ENCODE results near the gene ADRA2B. TPM values are rescaled to one million over a fixed set of nuclear protein-coding genes. Genes with fewer than 3 reads are reported as not detected.
A peak's percentile ranks its signal among the peaks of the same experiment; 100 is the strongest.

The ADRA2B gene
- total RNA-seq, 2 donors from 2014 or later, result 0.47 to 1.4 TPM

DNA sequence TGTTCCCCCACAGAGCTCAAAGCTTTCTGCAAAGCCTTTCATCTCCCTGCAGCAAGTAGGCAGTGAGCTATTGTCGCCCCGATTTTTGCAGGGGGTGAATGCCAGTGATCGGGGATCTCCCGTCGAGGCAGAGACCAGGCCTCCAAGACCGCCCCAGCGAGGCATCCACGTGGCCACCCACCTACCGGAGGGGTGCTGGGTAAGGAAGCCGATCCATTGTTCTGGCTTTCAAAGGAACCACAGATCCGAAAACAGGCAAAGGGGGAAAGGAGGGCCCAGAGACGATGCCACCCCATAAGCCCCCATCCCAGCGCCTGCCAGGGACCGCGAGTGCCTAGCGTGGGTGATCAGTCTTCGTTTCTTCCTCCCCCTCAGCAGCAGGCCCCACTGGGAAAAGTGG, 2.4 kb downstream of the ADRA2B start:
- no peak overlapping the region for H3K27ac ChIP-seq
- TF ChIP-seq CTCF (IDR thresholded peaks at IDR 0.05), result no peak
- peaks cover 3 to 6% of the 10 kb centered on the region in 2 donors for H3K27me3 ChIP-seq
- peak overlapping the region in 1 of 2 donors; percentile 70 for H3K4me3 ChIP-seq
- H3K4me1 ChIP-seq, result peaks cover 0 to 32% of the 10 kb centered on the region in 2 donors
- H3K36me3 ChIP-seq, result no peaks in the 10 kb centered on the region
- DNase-seq (ENCODE audit: low spot score), result no peak
- H3K9me3 ChIP-seq, result no peaks in the 10 kb centered on the region

GRCh38 chr2:96113367-96113677, 3.0 kb downstream of the ADRA2B start:
- Histone ChIP-seq H3K4me1 (peaks cover 0 to 38% of the 10 kb centered on the region in 2 donors), H3K27ac (no peak overlapping the region), H3K4me3 (no peak overlapping the region), H3K27me3 (peaks cover 3 to 6% of the 10 kb centered on the region in 2 donors), H3K9me3 (no peaks in the 10 kb centered on the region), H3K36me3 (no peaks in the 10 kb centered on the region)
- no peak for DNase-seq (ENCODE audit: low spot score)
- no peak for TF ChIP-seq CTCF (IDR thresholded peaks at IDR 0.05)

DNA sequence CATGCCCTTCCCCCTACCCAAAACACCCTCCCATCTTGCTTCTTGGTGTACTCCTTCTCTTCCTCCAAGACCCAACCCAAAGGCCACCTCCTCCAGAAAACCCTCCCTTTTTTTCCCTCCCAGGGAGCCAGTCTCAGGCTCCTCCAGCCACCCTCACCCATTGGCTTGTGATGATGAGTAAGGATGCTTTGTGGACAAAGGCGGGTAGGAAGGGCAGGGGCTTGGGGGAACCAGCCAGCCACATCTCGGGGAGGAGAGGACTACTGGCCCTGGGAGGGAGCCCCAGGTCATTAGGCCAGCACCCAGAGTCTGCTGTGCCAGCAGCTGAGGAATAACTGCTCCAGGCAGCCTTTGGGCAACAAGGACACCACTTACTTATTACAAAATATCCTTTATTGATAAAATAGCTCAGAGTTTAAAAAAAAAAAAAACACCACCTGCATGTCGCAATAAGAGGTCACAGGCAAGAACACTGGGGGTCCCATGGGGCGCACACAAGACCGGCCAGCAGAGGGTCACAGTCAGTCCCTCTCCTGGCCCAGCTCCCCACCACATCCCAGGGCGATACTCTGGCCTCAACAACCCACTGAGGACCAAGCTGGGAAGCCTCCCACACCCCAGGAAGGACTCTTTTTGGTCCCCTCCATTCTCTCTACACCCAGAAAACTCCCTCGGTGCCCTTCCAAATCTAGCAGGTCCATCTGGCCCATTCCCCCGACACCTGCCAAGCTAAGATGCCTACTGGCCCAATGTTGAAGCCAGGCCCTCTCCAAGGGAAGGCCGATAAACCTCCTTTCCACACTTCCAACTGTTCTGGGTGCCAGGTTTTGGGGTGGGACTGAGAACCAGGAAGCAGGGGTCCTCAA, 3.6 kb downstream of the ADRA2B start:
- no peak for DNase-seq (ENCODE audit: low spot score)
- H3K27ac ChIP-seq, result no peak overlapping the region
- peaks cover 3 to 6% of the 10 kb centered on the region in 2 donors for H3K27me3 ChIP-seq
- H3K9me3 ChIP-seq, result no peaks in the 10 kb centered on the region
- H3K4me1 ChIP-seq, result peaks cover 0 to 44% of the 10 kb centered on the region in 2 donors
- H3K4me3 ChIP-seq, result no peak overlapping the region
- no peak for TF ChIP-seq CTCF (IDR thresholded peaks at IDR 0.05)
- no peaks in the 10 kb centered on the region for H3K36me3 ChIP-seq

- TF ChIP-seq CTCF (IDR thresholded peaks at IDR 0.05), result no peak
- Histone ChIP-seq H3K4me3 (no peak overlapping the region), H3K27me3 (peaks cover 0 to 6% of the 10 kb centered on the region in 2 donors), H3K4me1 (peaks cover 0 to 43% of the 10 kb centered on the region in 2 donors), H3K27ac (no peak overlapping the region), H3K36me3 (no peaks in the 10 kb centered on the region), H3K9me3 (no peaks in the 10 kb centered on the region)
- no peak for DNase-seq (ENCODE audit: low spot score)
Measured at GRCh38 chr2:96111823-96112500, 4.4 kb downstream of the ADRA2B start.

DNA sequence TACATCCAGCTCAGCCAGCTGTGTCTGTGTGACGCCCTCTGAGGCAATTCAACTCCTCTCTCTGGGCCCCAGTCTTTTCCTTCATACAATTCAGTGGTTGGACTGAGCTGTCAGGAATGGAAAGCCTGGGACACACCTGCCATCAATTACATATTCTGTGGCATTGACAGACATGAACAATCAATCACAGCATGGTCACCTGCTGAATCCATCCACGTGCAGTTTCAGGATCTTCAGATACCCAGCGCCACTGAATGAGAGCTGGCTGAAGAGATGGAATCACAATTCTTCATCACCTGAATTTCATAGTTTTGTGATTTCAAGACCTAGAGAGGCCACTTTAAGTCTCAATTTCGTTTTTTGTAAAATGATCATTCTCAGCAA, 5.1 kb downstream of the ADRA2B start:
- TF ChIP-seq CTCF (IDR thresholded peaks at IDR 0.05), result no peak
- Histone ChIP-seq H3K4me3 (no peak overlapping the region), H3K27me3 (peaks cover 0 to 3% of the 10 kb centered on the region in 2 donors), H3K4me1 (peaks cover 0 to 37% of the 10 kb centered on the region in 2 donors), H3K9me3 (no peaks in the 10 kb centered on the region), H3K27ac (no peak overlapping the region), H3K36me3 (no peaks in the 10 kb centered on the region)
- DNase-seq (ENCODE audit: low spot score), result no peak
